Liver (tissue), 9 donors: ENCODE results near the gene RPGRIP1L. TPM values are rescaled to one million over a fixed set of nuclear protein-coding genes. Genes with fewer than 3 reads are reported as not detected.

Source experiments
- DNase-seq: peaks from one replicate; pipeline ENCODE4 v3.0.0-alpha.2; 2017; ENCODE audit warnings: low spot score
- H3K27ac ChIP-seq, 2 donors: one replicate each; pipeline ENCODE4 v1.7.0; 2013; ENCODE audit warnings: inconsistent platforms in 2 of 2, low read length in 2 of 2, control low read depth in 1 of 2, low read depth in 1 of 2, mild to moderate bottlenecking in 1 of 2
- H3K27me3 ChIP-seq, 4 donors: one replicate each; pipeline versions ENCODE4 v1.6.1 to v1.7.0; 2013; ENCODE audit warnings: low read length in 3 of 4, inconsistent platforms in 1 of 4, mild to moderate bottlenecking in 1 of 4, moderate library complexity in 1 of 4; ENCODE audit not compliant: control insufficient read depth in 4 of 4, insufficient read depth in 4 of 4
- H3K36me3 ChIP-seq, 4 donors: one replicate each; pipeline versions ENCODE4 v1.6.1 to v1.7.0; 2013; ENCODE audit warnings: low read length in 3 of 4, mild to moderate bottlenecking in 3 of 4, low read depth in 1 of 4, moderate library complexity in 1 of 4; ENCODE audit not compliant: control insufficient read depth in 4 of 4, insufficient read depth in 3 of 4
- H3K4me1 ChIP-seq, 4 donors: one replicate each; pipeline versions ENCODE4 v1.6.1 to v1.7.0; 2013; ENCODE audit warnings: low read length in 3 of 4, mild to moderate bottlenecking in 3 of 4, moderate library complexity in 1 of 4; ENCODE audit not compliant: control insufficient read depth in 4 of 4, insufficient read depth in 4 of 4
- H3K4me3 ChIP-seq, 3 donors: one replicate each; pipeline versions ENCODE4 v1.6.1 to v1.7.0; 2013; ENCODE audit warnings: low read length in 3 of 3, control low read depth in 1 of 3, low read depth in 1 of 3, mild to moderate bottlenecking in 1 of 3
- H3K9ac ChIP-seq, 2 donors: one replicate each; pipeline ENCODE4 v1.7.0; 2013; ENCODE audit warnings: low read length in 2 of 2, mild to moderate bottlenecking in 2 of 2, moderate library complexity in 2 of 2, control low read depth in 1 of 2, low read depth in 1 of 2
- H3K9me3 ChIP-seq, 4 donors: one replicate each; pipeline versions ENCODE4 v1.6.1 to v1.7.0; 2013; ENCODE audit warnings: low read length in 3 of 4; ENCODE audit not compliant: control insufficient read depth in 4 of 4
- ATF3 ChIP-seq: IDR thresholded peaks from 2 replicates; pipeline ENCODE4 v1.6.1; 2016; ENCODE audit warnings: antibody characterized with exemption
- CTCF ChIP-seq: fragments of 150-350 bp; IDR thresholded peaks from 2 replicates; pipeline ENCODE4 v1.5.1; 2017; ENCODE audit warnings: improper control_type of control experiment, low read depth, low read length; ENCODE audit not compliant: missing input control
- EGR1 ChIP-seq, 2 donors: IDR thresholded peaks; 2 replicates each; pipeline ENCODE4 v1.6.1; 2016 to 2018; ENCODE audit warnings: antibody characterized with exemption in 2 of 2, low read depth in 2 of 2
- FOXA1 ChIP-seq: IDR thresholded peaks from 2 replicates; pipeline ENCODE4 v1.6.1; 2016; ENCODE audit warnings: antibody characterized with exemption
- FOXA2 ChIP-seq: IDR thresholded peaks from 2 replicates; pipeline ENCODE4 v1.6.1; 2016; ENCODE audit warnings: antibody characterized with exemption
- GABPA ChIP-seq, 2 donors: IDR thresholded peaks in 1 of 2; conservative IDR thresholded peaks in 1 of 2; 2 replicates each; pipeline ENCODE4 v1.6.1; 2016; ENCODE audit warnings: antibody characterized with exemption in 2 of 2, mild to moderate bottlenecking in 1 of 2, moderate library complexity in 1 of 2
- HNF4A ChIP-seq, 2 donors: conservative IDR thresholded peaks; 2 replicates each; pipeline ENCODE4 v1.6.1; 2016; ENCODE audit warnings: antibody characterized with exemption in 2 of 2, mild to moderate bottlenecking in 2 of 2
- HNF4G ChIP-seq: IDR thresholded peaks from 2 replicates; pipeline ENCODE4 v1.6.1; 2016; ENCODE audit warnings: antibody characterized with exemption
- JUND ChIP-seq, 2 donors: IDR thresholded peaks; 2 replicates each; pipeline ENCODE4 v1.6.1; 2016; ENCODE audit warnings: antibody characterized with exemption in 2 of 2
- MAX ChIP-seq: IDR thresholded peaks from 2 replicates; pipeline ENCODE4 v1.6.1; 2016; ENCODE audit warnings: antibody characterized with exemption
- NR2F2 ChIP-seq: IDR thresholded peaks from 2 replicates; pipeline ENCODE4 v1.6.1; 2016; ENCODE audit warnings: antibody characterized with exemption
- RAD21 ChIP-seq, 2 donors: IDR thresholded peaks; 2 replicates each; pipeline ENCODE4 v1.6.1; 2016; ENCODE audit warnings: antibody characterized with exemption in 2 of 2, mild to moderate bottlenecking in 2 of 2
- RXRA ChIP-seq, 2 donors: IDR thresholded peaks; 2 replicates each; pipeline ENCODE4 v1.6.1; 2017 to 2018; ENCODE audit warnings: antibody characterized with exemption in 2 of 2, mild to moderate bottlenecking in 1 of 2
- SP1 ChIP-seq: IDR thresholded peaks from 2 replicates; pipeline ENCODE4 v1.6.1; 2018; ENCODE audit warnings: antibody characterized with exemption, mild to moderate bottlenecking
- TAF1 ChIP-seq: conservative IDR thresholded peaks from 2 replicates; pipeline ENCODE4 v1.6.1; 2016; ENCODE audit warnings: antibody characterized with exemption, mild to moderate bottlenecking
- YY1 ChIP-seq: IDR thresholded peaks from 2 replicates; pipeline ENCODE4 v1.6.1; 2016; ENCODE audit warnings: antibody characterized with exemption, mild to moderate bottlenecking
- ZBTB33 ChIP-seq: IDR thresholded peaks from 2 replicates; pipeline ENCODE4 v1.6.1; 2016; ENCODE audit warnings: antibody characterized with exemption
- WGBS: extraction: QIAGEN DNeasy Blood & Tissue Kit; methylation state at CpG from one replicate; pipeline ENCODE4 v1.1.7; 2013; 5-methylcytosine and 5-hydroxymethylcytosine counted together
- polyA plus RNA-seq, 2 donors: library from polyadenylated mRNA; stranded (reverse) in 1 of 2; unstranded in 1 of 2; fragments of 200-250 nt in 1 of 2; fragments of >200 nt in 1 of 2; fragmentation: Nextera tagmentation in 1 of 2; extraction: Ambion mirVana in 1 of 2; gene quantifications; one replicate each; pipeline versions ENCODE4 v1.2.1 to v1.2.3, GENCODE V29; 2013 to 2015
- total RNA-seq, 2 donors: library from RNA; depleted of rRNA; stranded (reverse); fragments of >200 nt; gene quantifications; one replicate each; pipeline ENCODE4 v1.2.3, GENCODE V29; 2014
- donor health status: healthy.
- donor health status: healthy.
- donor health status: healthy.
- donor health status: healthy.
- donor health status: healthy.

RPGRIP1L gene
- total and polyA plus RNA-seq, 4 donors = 0.46 to 1.4 (median 0.89) TPM

- TF ChIP-seq FOXA2 (no peak), RXRA (IDR thresholded peaks at IDR 0.05) (no peak), JUND (IDR thresholded peaks at IDR 0.05) (no peak)
Measured at GRCh38 chr16:53636978-53637377, 66.7 kb downstream of the RPGRIP1L start (continued).

- TF ChIP-seq ATF3 = no peak
- 92% methylated on average over 2 of the region's 2 CpGs for whole genome bisulfite sequencing
- no peaks in the 10 kb centered on the region for H3K9me3 ChIP-seq
Measured at GRCh38 chr16:53632526-53632925, 71.1 kb downstream of the RPGRIP1L start.

GRCh38 chr16:53631236-53632025 lies 72.2 kb downstream of the RPGRIP1L start:
- H3K9ac ChIP-seq = no peak overlapping the region
- H3K36me3 ChIP-seq = no peaks in the 10 kb centered on the region
- DNase-seq = no peak
- WGBS = 83% methylated on average over 8 of the region's 8 CpGs
- no peak overlapping the region for H3K4me3 ChIP-seq
- H3K27ac ChIP-seq = no peak overlapping the region
- no peaks in the 10 kb centered on the region for H3K9me3 ChIP-seq
- no peaks in the 10 kb centered on the region for H3K27me3 ChIP-seq
- H3K4me1 ChIP-seq = no peaks in the 10 kb centered on the region
- TF ChIP-seq SP1 (no peak), MAX (no peak), ATF3 (no peak), FOXA1 (no peak), RAD21 (IDR thresholded peaks at IDR 0.05) (no peak), GABPA (IDR thresholded peaks at IDR 0.05 in 1 of 2, conservative IDR thresholded peaks at IDR 0.05 in 1 of 2) (no peak), EGR1 (IDR thresholded peaks at IDR 0.05; ENCODE audit: low read depth in 2 of 2) (no peak), FOXA2 (no peak), NR2F2 (no peak), JUND (IDR thresholded peaks at IDR 0.05) (no peak), TAF1 (no peak), HNF4A (conservative IDR thresholded peaks at IDR 0.05) (no peak), ZBTB33 (no peak), CTCF (no peak), YY1 (no peak), RXRA (IDR thresholded peaks at IDR 0.05) (no peak), HNF4G (no peak)

More at GRCh38 chr16:53632526-53632925, 71.1 kb downstream of the RPGRIP1L start:
- H3K4me1 ChIP-seq = no peaks in the 10 kb centered on the region
- no peak for DNase-seq
- no peak overlapping the region for H3K4me3 ChIP-seq
- H3K27me3 ChIP-seq = no peaks in the 10 kb centered on the region
- no peak overlapping the region for H3K9ac ChIP-seq
- H3K27ac ChIP-seq = no peak overlapping the region
- H3K36me3 ChIP-seq = no peaks in the 10 kb centered on the region
